HG03175 (cell line): ENCODE results near the gene ABCC1.
"Not testable (repeated sequence)": the region's sequence is repeated elsewhere in the genome, so short reads cannot be mapped to it uniquely, and the experiment has no call there.

ENCODE experiments used
- ATAC-seq: cut with Tn5 transposase; IDR thresholded peaks from one replicate; pipeline ENCODE4 v1.9.1; 2021; ENCODE audit warnings: mild to moderate bottlenecking, moderate library complexity; ENCODE audit not compliant: unreplicated experiment

The ABCC1 gene

GRCh38 chr16:16102738-16103137, 153.3 kb downstream of the ABCC1 start:
- ATAC-seq = no peak

GRCh38 chr16:16104132-16104803, 154.9 kb downstream of the ABCC1 start:
- not testable (repeated sequence) for ATAC-seq

- ATAC-seq = not testable (repeated sequence)
Measured at GRCh38 chr16:16104804-16105141, 155.4 kb downstream of the ABCC1 start.

GRCh38 chr16:16105646-16106045, 156.2 kb downstream of the ABCC1 start:
- ATAC-seq = no peak

- no peak for ATAC-seq
Measured at GRCh38 chr16:16106466-16106865, 157.1 kb downstream of the ABCC1 start.

GRCh38 chr16:16107839-16108238, 158.4 kb downstream of the ABCC1 start:
- no peak for ATAC-seq

GRCh38 chr16:16108759-16109158, 159.3 kb downstream of the ABCC1 start:
- ATAC-seq = no peak

- ATAC-seq = no peak
Measured at GRCh38 chr16:16109453-16110110, 160.2 kb downstream of the ABCC1 start.

- ATAC-seq = no peak
Measured at GRCh38 chr16:16110111-16110490, 160.7 kb downstream of the ABCC1 start.

- no peak for ATAC-seq
Measured at GRCh38 chr16:16111639-16112038, 162.2 kb downstream of the ABCC1 start.

GRCh38 chr16:16112450-16113053, 163.1 kb downstream of the ABCC1 start:
- ATAC-seq = no peak

- no peak for ATAC-seq
Measured at GRCh38 chr16:16113076-16113475, 163.7 kb downstream of the ABCC1 start.

- ATAC-seq = no peak
Measured at GRCh38 chr16:16116841-16117240, 167.4 kb downstream of the ABCC1 start.

- ATAC-seq = no peak
Measured at GRCh38 chr16:16118337-16118736, 168.9 kb downstream of the ABCC1 start.

GRCh38 chr16:16120044-16120381, 170.6 kb downstream of the ABCC1 start:
- ATAC-seq = no peak

GRCh38 chr16:16120382-16121184, 171.2 kb downstream of the ABCC1 start:
- ATAC-seq = no peak

GRCh38 chr16:16121185-16121727, 171.8 kb downstream of the ABCC1 start:
- no peak for ATAC-seq

- no peak for ATAC-seq
Measured at GRCh38 chr16:16122264-16122663, 172.8 kb downstream of the ABCC1 start.

- ATAC-seq = no peak
Measured at GRCh38 chr16:16124438-16124837, 175.0 kb downstream of the ABCC1 start.

GRCh38 chr16:16124974-16125373, 175.6 kb downstream of the ABCC1 start:
- no peak for ATAC-seq

- no peak for ATAC-seq
Measured at GRCh38 chr16:16126896-16127295, 177.5 kb downstream of the ABCC1 start.
